HG03097 (cell line): ENCODE measurements around the gene NUDT6.
A peak's percentile ranks its signal among the peaks of the same experiment; 100 is the strongest.

Source experiments
- ATAC-seq: cut with Tn5 transposase; IDR thresholded peaks from one replicate; pipeline ENCODE4 v1.9.1; 2021; ENCODE audit not compliant: unreplicated experiment, low FRiP score

The NUDT6 gene

GRCh38 chr4:122914938-122915337 lies 7.5 kb downstream of the NUDT6 start:
- ATAC-seq = no peak

DNA sequence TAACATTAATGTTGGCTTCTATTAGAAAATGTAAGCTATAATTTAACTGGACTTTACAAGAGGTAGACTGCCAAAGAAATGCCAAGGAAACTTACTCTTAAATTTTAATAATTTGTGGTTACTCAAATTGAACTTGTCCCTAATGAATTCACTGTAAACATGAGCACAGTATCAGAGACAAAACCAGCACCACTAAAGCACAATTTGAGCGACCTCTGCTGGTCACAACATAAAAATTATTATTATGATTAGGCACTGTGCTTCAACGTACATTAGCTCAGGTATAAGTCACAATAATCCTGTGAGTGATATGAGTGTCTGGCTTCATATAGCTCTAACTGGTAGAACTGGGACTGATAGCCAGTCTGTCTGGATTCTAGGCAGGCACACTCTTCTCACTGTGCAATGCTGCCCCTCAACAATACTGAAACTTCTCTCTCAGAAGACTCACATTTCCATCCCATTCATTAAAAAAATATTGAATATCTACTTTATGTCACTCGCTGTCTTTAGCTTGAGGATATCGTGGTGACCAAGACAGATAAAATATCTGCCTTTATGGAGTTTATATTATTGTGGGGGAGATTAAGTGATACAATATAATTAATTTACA lies 8.0 kb downstream of the NUDT6 start:
- ATAC-seq = peak; percentile 90

DNA sequence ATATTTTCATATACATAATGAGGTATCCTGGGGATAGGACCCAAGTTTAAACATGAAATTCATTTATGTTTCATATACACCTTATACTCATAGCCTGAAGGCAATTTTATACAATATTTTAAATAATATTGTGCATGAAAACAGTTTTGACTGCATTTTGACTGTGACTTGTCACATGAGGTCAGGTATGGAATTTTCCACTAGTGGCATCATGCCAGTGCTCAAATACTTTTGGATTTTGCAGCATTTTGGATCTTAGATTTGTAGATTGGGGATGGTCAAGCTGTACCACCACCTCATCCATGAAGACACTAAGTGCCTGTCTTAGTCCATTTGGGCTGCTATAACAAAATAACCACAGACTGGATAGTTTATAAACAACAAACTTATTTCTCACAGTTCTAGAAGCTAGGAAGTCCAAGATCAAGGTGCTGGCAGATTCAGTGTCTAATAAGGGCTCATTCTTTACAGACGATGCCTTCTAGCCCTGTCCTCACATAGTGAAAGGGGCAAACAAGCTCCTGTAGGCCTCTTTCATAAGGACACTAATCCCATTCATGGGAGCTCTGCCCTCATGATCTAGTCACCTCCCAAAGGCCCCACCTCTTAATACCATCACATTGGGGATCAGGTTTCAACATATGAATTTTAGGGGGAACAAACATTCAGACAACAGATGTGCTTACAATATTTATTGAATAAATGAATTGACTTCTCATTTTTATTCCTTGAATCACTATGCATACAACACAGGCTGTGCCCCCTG lies 9.4 kb downstream of the NUDT6 start:
- no peak for ATAC-seq

DNA sequence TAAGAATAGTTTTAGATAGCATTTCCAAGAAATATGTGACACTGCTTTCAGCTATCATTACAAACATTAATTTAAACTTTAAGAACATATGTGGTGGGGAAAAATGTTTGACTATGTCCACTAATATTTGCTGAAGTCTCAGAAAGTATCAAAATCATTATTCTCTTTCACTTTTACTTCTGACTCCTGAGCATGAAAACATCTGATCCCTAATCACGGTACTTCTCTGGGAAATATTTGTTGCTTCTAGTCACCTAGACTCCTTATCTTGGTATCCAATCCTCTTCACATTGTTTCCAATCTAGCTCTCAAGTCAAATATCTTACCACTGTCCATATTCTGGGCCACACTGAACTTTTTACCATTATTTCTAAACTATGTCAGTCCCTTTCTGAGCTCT lies 10.8 kb downstream of the NUDT6 start:
- no peak for ATAC-seq

- no peak for ATAC-seq
These were observed 12.7 kb downstream of the NUDT6 start for GRCh38 chr4:122909683-122910082.

- no peak for ATAC-seq
These were observed 14.2 kb downstream of the NUDT6 start for GRCh38 chr4:122908223-122908622.

- no peak for ATAC-seq
These were observed 15.5 kb downstream of the NUDT6 start for GRCh38 chr4:122906859-122907305.

- ATAC-seq = no peak
These were observed 18.6 kb downstream of the NUDT6 start for GRCh38 chr4:122903766-122904288.

GRCh38 chr4:122901247-122902010 lies 21.0 kb downstream of the NUDT6 start:
- no peak for ATAC-seq

DNA sequence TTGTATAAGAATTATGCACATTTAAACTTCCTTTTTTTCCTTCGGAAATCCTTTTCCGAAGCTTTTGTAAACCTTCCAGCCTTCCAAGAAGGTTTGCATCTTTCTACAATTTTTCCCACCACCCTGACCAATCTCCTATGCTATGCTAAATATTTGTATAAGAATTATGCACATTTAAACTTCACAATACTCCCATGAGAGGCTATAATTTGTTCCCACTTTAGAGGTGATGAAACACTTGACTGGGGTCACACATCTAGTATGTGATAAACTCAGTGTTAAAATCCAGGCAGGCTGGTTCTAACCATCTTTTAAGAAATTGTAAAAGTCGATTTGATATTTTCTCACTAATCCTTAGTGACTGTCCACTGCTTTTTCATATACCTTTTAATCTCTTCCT lies 22.1 kb downstream of the NUDT6 start:
- no peak for ATAC-seq

- no peak for ATAC-seq
These were observed 22.7 kb downstream of the NUDT6 start for GRCh38 chr4:122899682-122900081.

GRCh38 chr4:122898370-122899150 lies 23.8 kb downstream of the NUDT6 start:
- ATAC-seq = no peak

GRCh38 chr4:122896270-122896669 lies 26.1 kb downstream of the NUDT6 start:
- ATAC-seq = no peak

DNA sequence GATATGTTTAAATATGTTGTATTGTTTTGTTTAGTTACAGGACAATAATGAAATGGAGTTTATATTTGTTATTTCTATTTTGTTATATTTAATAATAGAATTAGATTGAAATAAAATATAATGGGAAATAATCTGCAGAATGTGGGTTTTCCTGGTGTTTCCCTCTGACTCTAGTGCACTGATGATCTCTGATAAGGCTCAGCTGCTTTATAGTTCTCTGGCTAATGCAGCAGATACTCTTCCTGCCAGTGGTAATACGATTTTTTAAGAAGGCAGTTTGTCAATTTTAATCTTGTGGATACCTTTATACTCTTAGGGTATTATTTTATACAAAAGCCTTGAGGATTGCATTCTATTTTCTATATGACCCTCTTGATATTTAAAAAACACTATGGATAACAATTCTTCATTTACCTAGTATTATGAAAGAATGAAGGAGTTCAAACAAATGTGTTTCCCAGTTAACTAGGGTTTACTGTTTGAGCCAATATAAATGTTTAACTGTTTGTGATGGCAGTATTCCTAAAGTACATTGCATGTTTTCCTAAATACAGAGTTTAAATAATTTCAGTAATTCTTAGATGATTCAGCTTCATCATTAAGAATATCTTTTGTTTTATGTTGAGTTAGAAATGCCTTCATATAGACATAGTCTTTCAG lies 26.9 kb downstream of the NUDT6 start:
- no peak for ATAC-seq

GRCh38 chr4:122894827-122895226 lies 27.6 kb downstream of the NUDT6 start:
- ATAC-seq = no peak

DNA sequence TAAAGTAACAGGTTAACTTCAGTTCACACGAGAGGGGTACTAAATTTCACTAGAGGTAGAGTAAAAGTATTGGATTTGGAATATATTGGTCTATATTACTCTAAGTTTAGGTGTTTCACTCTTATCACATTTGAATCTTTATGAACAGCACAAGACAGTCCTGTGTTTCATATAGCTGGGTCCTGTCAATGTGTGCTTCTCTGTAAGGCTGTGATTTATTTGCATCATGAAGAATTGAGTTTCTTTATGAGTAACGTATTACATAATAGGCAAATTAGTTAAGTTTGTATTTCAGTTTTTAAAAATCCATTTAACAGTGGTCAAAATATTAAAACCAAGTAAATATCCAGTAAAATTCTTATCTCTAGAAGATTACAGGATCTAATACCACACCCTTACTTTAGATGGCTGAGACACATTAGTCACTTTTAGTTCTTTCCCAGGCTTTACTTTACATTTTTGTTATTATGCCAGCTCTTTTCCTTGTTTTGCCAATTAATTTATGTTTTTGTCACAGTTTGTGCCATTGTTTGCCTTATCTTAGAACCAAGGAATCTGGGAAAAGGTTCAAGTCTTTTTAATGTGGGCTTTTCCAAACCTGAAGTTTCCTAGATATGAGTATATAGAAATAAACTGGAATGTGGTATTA lies 32.1 kb downstream of the NUDT6 start:
- ATAC-seq = no peak

DNA sequence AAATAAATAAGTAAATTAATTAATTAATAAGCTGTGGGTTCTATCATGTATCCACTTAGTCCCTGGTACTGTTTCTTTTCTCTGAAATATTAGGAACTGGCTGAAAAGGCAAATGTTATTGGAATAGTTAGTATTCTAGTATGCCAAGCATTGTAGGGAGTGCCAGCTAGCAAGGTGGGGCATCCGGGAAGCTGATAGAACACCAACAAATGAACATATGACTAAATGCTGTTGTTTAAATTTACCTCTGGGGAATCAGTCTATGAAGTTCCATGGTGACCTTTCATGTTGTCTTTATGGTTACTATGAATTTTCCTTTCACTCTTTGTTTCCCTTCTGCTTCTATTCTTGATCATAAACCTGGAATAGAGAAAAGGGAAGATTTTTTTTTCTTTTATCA lies 32.7 kb downstream of the NUDT6 start:
- ATAC-seq = no peak

GRCh38 chr4:122884499-122884898 lies 37.9 kb downstream of the NUDT6 start:
- ATAC-seq = no peak

GRCh38 chr4:122882857-122883735 lies 39.3 kb downstream of the NUDT6 start:
- ATAC-seq = no peak
